GM11168 (cell line): ENCODE measurements around the gene PPP6R2.
"Not testable (repeated sequence)": the region's sequence is repeated elsewhere in the genome, so short reads cannot be mapped to it uniquely, and the experiment has no call there.

ENCODE experiments used
- in situ Hi-C: fragments of 300-500 bp; cut with MboI; formaldehyde crosslinking; loops from one replicate; pipeline ENCODE4 v1.12.0; 2022; ENCODE audit warnings: low sequenced_read_pairs; ENCODE audit not compliant: unreplicated experiment

Gene PPP6R2

DNA sequence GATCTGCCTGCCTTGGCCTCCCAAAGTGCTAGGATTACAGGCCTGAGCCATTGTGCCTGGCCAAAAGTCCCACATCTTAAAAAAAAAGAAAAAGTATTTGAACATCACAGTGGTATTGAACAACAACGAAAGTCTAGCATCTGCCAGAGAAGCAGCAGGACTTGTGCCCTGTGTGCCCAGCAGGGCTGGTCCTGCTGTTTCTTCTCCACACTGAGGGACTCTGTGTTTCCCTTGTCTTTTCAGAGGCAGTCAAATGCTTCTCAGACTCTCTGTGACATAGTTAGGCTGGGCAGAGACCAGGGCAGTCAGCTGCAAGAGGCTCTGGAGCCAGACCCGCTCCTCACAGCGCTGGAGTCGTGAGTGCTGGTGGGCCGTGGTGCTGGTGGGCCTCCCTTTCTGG is 75.5 kb downstream of the PPP6R2 start:
- in situ Hi-C loops = no loop called here

DNA sequence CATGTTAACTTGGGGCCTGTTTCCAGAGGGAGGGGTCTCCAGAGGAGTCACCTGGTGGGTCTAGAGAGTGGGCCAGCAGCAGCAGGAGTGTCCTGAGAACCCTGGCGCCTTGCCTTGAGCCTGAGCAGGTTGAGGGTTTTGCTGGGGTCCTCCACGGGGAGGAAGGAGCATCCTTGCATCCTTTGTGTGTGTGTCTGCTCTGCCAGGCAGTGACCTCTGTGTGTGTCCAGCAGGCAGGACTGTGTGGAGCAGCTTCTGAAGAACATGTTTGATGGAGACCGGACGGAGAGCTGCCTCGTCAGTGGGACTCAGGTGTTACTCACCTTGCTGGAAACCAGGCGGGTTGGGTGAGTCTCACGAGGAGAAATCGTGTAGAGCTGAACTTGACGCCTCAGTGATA is 76.0 kb downstream of the PPP6R2 start:
- in situ Hi-C loops = no loop called here

DNA sequence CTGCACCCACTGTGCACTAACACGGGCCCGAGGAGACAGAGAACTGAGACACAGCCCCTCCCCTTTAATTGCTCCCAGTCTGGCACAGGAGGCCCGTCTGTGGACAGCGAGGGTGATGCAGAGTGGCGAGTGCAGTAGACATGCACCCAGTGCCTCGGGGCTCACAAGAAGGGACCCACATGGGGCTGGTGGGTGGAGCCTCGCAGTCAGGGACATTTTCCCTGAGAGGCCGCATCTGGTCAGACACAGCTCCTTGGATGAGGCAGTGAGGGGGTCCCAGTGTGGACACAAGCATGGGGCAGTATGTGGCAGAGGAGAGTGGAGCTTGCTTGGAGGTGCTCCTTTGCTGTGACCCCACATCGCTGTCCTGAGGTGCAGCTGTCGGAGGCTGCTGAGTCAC is 76.9 kb downstream of the PPP6R2 start:
- in situ Hi-C loops = no loop called here

DNA sequence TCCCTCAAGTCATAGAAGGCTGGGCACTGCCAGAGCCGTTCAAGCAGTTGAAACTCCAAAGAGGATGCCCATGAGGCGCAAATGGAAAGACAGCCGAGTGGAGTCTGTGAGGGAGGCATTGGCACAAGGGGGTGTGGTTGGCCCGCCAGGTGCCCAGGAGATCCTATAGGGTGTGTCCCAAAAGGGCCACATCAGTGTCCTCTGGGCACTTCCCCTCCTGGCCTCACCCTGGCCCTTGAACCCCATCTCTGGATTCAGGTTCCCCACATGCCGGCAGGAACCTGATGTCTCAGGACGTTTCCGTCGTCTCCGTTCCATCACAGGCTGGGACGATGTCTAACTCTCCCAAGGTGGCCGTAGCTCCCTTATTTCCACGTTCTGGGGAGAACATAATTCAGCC is 77.5 kb downstream of the PPP6R2 start:
- in situ Hi-C loops = no loop called here

DNA sequence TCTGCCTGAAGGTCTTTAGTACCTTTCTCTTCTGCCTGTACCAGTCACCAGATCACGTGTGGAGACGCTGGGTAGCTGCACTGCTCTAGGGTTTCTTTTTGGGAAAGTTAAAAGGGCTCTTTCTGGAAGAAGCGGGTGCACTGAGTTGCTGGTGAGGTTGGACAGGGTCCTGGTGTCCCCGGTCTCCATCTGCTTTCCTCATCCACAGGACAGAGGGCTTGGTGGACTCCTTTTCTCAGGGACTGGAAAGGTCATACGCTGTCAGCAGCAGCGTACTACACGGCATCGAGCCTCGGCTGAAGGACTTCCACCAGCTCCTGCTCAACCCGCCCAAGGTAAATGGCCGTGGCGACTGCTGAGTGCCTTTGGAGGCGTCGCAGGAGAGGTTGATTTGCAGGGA is 78.9 kb downstream of the PPP6R2 start:
- in situ Hi-C loops = no loop called here

DNA sequence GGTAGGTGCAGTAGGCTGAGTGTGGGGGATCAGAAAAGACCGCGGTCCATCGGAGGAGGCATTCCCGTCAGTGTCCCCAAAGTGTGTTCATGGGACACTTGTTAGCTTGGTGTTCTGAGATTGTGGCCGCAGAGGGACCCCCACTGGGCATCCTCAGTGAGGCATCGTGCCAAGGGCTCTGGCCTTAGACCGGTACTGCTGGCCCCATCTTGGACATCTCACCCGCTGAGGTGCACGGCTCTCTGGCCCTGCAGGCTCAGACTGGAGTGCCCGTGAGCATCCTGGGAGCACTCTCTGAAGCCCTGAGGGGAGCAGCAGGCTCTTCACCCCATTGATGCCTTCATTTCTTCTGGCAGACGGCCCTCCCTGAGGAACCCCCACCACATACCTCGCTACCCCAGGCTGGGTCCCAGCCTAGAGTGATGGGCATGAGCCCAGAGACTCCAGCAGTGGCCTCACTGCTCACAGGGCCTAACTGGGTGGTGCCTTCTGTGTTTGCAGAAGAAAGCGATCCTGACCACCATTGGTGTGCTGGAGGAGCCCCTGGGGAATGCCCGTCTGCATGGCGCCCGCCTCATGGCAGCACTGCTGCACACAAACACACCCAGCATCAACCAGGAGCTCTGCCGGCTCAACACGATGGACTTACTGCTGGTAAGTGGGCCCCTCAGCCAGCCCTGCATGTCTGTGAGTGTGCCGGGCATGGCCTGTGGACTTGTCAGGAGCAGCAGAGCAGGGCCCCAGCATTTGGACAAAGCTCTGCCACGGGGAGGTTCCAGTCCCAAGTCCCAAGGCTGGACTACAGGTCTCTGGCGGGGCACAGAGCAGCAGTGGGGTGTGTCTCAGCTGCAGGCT is 80.1 kb downstream of the PPP6R2 start:
- in situ Hi-C loops = no loop called here

DNA sequence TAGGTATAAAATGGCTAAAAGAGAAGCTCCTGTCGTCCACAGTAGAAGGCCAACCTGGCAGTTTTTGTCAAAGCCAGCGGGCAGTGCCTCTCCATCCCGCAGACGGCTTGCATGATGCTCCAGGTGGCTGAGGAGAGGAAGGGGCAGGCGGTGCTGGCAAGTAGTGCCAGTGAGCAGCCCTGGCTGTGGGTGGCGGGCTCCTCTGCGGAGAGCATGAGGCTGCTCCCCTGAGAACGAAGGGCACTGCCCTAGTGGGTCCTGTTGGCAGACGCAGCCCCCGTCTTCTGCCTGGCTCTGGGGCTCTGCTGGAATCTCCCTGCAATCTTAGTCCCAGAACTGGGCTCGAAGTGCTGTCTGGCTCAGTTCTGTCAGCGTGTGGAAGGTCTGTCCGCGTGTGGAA is 80.8 kb downstream of the PPP6R2 start:
- in situ Hi-C loops = no loop called here

DNA sequence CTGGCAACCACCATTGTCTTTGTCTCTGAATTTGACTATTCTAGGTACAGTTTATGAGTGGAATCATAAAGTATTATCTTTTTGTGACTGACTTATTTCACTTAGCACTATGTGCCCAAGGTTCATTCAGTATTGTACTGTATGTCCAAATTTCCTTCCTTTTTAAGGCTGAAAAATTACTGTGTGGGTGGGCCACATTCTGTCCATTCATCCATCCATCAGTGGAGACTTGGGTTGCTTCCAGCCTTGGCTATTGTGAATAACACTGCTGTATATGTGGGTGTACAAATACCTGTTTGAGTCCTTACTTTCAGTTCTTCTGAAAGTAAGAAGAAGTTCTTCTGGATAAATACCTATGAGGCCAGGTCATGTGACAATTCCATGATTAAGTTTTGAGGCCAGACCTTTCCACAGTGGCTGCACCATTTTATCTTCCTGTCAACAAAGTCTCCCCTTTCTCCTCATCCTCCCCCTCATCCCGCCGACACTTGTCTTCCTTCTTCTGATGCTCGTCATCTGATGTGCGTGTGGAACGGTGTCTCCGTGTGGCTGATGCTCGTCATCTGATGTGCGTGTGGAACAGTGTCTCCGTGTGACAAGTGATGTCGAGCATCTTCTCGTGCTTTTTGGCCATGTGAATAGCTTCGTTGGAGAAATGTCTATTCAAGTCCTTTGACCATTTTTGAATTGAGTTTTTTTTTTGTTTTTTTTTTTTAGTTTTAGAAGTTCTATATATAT is 82.2 kb downstream of the PPP6R2 start:
- in situ Hi-C loops = no loop called here

DNA sequence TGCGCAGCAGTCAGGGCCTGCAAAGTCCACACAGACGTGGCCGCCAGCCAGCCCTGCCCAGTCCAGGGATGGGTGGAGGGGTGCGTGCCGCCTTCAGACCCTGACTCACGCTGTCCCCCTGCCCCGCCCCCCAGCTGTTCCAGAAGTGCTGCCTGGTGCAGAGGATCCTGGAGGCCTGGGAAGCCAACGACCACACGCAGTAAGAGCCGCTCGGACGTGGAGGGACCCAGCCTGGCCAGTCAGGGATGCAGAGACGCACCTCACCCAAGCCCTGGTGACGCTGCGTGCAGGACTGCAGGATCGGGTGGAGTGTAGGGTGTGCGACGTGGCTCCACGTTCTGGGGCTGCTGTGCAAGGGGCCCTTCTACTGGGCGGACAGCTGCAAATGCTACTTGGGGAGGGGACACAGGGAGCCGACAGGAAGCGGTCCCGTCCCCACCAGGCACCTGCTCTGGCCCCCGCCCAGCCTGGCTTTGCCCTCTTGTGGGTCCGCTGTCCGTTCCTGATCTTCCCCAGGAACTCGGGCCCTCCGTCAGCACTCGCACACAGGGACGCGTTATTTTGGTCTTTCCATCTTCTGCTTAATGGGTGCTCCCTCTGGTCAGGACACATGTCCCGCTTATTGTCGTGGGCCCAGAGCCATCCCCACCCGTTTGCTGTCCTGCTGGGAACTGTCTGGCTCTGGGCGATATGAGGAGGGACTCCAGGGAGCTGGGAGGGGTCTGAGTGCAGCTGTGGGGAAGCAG is 89.2 kb downstream of the PPP6R2 start:
- in situ Hi-C loops = no loop called here

DNA sequence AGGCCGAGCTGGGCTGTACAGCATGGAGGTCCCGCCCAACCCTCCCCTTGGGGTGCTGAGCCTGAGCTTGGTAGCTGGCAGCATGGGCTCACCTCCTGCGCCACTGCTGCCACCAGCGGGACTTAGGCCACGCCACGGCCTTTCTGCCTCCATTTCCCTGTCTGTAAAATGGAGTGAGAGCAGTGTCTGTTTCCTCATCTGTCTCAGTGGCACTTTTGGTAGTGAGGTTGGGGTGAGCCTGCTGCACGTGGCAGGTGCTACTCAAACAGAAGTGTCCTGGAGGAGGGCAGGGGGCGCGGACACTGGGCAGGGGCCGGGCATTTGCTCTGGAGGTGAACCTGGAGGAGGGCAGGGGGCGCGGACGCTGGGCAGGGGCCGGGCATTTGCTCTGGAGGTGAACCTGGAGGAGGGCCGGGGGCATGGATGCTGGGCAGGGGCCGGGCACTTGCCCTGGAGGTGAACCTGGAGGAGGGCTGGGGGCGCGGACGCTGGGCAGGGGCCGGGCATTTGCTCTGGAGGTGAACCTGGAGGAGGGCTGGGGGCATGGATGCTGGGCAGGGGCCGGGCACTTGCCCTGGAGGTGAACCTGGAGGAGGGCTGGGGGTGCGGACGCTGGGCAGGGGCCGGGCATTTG is 89.9 kb downstream of the PPP6R2 start:
- in situ Hi-C loops = not testable (repeated sequence)

DNA sequence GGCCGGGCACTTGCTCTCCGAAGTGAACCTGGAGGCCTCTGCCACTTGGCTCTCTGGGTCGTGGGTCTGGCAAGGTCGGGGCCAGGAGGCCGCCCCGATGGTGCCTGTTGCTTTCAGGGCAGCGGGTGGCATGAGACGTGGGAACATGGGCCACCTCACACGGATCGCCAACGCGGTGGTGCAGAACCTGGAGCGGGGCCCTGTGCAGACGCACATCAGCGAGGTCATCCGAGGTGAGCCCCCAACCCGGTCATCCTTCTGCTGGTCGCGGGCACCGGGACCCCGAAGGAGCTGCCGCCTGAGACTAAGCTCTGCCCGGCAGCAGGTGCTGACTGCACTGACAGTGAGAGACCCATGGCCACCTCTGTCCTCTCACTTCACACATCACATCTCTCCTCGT is 91.7 kb downstream of the PPP6R2 start:
- in situ Hi-C loops = no loop called here

DNA sequence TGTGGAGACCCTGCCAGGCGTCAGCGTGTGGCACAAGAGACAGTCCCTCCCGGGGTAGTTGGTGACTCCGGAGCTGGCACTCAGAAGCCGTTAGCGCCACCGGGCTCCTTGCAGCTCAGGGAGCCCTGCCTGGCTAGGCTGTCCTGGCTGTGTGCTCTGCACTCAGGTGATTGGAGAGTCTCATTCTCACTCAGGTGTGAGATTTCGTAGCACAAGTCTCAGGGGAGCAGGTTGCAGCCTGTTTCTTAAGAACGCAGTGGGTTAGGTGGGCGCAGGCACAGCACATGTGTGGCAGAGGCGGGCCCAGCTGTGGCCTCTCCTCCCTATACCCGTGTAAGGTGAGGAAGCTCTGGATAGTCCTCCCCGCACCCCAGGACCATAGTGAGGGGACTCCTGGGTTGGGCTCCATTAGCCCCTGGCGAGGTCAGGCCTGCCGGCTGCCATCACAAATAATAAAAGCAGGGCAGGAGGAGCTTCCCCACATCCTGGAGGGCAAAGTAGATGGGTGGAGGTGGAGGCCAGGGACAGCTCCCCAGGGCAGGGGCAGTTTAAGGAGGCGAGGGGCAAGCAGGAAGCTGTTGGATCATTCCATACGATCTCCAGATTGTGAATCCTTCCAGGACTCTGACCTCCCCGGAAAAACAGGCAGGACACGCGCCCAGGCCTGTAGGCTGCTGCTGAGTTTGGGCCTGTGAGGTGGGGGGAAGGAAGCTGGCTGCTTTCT is 92.3 kb downstream of the PPP6R2 start:
- in situ Hi-C loops = no loop called here

DNA sequence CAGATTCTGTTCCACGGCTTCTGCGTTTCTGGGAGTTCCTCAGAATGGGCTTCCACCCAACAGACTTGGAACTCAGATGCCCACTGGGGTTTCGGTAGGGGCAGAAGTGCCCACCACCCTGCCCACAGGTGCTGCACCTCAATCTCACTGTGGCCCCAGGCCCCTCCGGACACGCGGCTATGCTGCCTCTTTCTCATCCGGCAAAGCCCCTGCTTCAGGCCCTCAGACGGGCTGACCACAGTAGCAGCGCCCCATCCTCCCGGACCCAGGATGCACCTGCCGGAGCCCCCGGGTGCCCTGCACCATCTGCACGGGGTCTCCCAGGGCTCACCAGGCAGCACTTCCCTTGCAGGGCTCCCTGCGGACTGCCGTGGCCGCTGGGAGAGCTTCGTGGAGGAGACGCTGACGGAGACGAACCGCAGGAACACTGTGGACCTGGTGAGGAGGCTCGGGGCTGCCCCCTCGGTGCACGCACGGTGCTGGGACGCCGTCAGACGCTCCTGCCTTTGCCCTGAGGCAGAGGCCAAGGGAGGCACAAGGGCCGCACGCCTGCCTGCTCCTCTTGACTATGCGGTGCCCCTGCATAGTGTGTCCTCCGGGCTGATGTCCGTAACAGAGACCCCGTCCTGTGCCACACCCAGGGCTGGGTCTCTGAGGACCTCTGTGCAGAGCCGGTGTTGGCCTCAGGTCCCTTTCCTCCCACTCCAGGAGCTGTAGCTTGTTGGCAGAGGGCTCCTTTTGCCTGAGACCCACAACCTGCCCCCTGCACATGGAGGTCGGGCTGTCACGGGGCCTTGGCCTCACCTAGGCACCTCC is 93.1 kb downstream of the PPP6R2 start:
- in situ Hi-C loops = no loop called here

DNA sequence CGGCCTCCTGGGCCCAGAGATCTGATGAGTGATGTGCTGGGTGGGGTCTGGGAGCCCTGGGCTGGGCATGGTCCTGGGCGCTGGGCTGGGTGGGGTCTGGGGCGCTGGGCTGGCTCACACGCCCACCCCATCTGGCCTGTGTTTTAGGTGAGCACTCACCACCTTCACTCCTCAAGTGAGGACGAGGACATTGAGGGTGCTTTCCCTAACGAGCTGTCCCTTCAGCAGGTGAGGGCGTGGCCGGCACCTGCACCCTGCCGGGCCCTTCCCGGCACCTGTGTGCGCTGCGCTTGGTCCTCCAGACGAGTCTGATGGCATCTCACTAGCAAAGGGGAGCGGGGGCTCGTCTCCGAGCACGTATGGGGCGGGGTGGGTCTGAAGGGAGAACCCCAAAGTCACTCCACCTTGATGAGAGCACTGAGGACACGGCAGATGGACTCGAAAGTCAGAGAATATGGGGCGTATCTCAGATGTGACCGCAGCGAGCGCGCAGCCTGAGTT is 93.8 kb downstream of the PPP6R2 start:
- in situ Hi-C loops = no loop called here

DNA sequence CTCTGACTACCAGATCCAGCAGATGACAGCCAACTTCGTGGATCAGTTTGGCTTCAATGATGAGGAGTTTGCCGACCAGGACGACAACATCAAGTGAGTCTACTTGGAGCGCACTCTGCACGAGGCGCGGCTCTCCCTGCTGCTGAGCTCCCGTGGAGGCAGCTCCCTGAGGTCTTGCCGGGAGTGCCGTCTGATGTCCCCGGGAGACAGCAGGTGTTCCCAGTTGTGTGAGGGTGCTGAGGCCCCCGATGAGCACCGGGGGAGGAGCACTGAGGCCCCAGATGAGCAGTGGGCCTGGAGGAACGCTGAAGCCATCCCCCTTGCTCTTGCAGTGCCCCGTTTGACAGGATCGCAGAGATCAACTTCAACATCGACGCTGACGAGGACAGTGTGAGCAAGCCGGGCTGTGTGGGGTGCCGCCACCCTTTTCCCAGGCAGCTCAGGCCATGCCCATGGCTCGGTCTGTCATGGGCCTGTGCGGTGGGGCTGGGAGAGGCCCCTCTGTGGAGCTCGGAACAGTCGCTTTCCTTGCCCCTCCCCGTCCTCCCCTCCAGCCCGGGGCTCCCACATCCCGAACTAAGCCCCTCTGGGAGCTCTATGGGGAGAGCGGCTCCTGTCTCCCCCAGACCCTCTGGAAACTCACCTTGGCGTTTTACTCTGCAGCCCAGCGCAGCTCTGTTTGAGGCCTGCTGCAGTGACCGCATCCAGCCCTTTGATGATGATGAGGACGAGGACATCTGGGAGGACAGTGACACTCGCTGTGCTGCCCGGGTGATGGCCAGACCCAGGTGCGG is 94.6 kb downstream of the PPP6R2 start:
- in situ Hi-C loops = no loop called here

DNA sequence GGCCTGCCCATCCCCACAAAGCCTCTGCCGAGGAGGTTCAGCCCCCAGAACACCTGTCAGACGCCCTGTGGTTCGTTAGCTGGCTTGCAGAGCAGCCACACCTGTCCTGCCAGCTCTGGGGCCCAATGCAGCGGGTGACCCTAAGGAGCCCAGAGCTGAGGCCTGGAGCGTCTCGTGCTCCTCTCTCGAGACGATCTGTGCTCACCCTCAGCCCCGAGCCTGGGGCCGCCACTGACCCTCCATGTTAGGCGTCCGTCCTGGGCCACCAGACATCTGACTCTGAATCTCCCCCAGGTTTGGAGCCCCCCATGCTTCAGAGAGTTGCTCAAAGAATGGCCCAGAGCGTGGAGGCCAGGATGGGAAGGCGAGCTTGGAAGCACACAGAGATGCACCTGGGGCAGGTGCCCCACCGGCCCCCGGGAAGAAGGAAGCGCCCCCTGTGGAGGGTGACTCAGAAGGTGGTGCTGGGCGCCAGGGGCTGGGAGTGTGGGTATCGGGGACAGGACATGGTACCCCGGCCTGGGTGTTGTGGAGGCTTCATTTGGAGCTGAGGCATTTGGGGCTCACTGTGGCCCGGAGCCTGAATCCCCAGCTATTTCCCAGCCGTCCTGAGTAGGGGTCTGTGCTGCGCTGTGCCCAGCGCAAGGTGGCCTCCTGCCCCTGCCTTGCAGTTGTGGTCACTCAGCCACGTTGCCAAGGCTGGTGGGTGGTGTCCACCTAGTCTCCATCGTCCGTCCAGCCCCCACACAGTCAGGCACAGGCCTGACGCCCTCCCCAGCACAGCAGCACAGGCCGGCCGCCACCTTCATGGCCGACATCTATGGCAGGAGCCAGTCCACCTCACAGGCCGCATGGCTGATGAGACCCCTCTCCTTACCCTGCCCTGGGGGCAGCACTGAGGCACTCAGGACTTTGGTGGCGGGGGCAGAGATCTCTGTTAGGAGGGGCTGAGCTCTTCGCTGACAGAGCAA is 95.5 kb downstream of the PPP6R2 start:
- in situ Hi-C loops = no loop called here

DNA sequence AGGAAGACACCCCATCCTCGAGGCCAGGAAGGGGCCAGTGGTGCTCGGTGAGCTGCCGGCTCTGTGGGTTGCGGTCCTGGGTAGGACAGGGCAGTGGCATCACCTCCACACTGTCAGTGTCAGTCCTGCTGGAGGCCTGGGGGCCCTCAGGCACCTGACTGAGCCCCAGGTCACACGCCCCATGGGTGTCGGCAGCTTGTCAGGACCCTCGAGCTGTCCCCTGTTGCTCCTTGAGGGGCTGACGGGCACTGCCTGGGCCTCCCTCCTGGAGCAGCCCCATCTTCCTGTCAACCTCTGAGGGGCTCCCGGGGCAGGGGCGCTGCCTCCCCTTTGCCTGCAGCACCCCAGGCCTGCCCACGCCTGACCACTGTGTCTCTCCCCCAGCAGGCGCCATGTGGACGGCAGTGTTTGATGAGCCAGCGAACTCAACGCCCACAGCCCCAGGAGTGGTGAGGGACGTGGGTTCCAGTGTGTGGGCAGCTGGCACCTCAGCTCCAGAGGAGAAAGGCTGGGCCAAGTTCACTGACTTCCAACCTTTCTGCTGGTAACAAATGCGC is 96.3 kb downstream of the PPP6R2 start:
- in situ Hi-C loops = no loop called here
